Vagina (tissue), 2 donors: ENCODE results near the gene TOLLIP.

Source experiments
- CTCF ChIP-seq, 3 experiments: fragments of 450-650 bp in 2 of 3; fragments of 200-600 bp in 1 of 3; sonication (generic) in 1 of 3; IDR thresholded peaks; one replicate each; pipeline ENCODE4 v1.5.1; 2017 to 2019; ENCODE audit warnings: antibody characterized with exemption in 3 of 3, mild to moderate bottlenecking in 2 of 3, moderate library complexity in 2 of 3
- POLR2A ChIP-seq, 2 donors: fragments of 450-650 bp; IDR thresholded peaks; one replicate each; pipeline ENCODE4 v1.6.1; 2017; ENCODE audit warnings: antibody characterized with exemption in 2 of 2, mild to moderate bottlenecking in 2 of 2, moderate library complexity in 2 of 2

GRCh38 chr11:1292018-1292643 lies 17.3 kb downstream of the TOLLIP start:
- TF ChIP-seq CTCF (IDR thresholded peaks at IDR 0.05): no peak
- TF ChIP-seq POLR2A (IDR thresholded peaks at IDR 0.05): no peak
